HepG2 (cell line): ENCODE data around the gene KAT7. TPM values are rescaled to one million over a fixed set of nuclear protein-coding genes. Genes with fewer than 3 reads are reported as not detected.
A peak's percentile ranks its signal among the peaks of the same experiment; 100 is the strongest.

ENCODE experiments used
- ARID2 ChIP-seq: sonication (generic); formaldehyde crosslinking; IDR thresholded peaks from 2 replicates; pipeline ENCODE4 v1.8.1; 2022; ENCODE audit warnings: mild to moderate bottlenecking, missing genetic modification reagents, borderline replicate concordance
- ATF1 ChIP-seq: IDR thresholded peaks from 2 replicates; pipeline ENCODE4 v1.6.1; 2016; ENCODE audit warnings: mild to moderate bottlenecking, control low read depth
- GZF1 ChIP-seq: sonication (generic); formaldehyde crosslinking; IDR thresholded peaks from 2 replicates; pipeline ENCODE4 v1.5.1; 2020; ENCODE audit warnings: mild to moderate bottlenecking, missing genetic modification reagents
- ISX ChIP-seq: sonication (generic); formaldehyde crosslinking; conservative IDR thresholded peaks from 2 replicates; pipeline ENCODE4 v1.5.0; 2020; ENCODE audit warnings: missing genetic modification reagents
- KLF15 ChIP-seq: sonication (generic); formaldehyde crosslinking; IDR thresholded peaks from 2 replicates; pipeline ENCODE4 v1.8.1; 2023; ENCODE audit warnings: borderline replicate concordance, mild to moderate bottlenecking, inconsistent platforms, missing genetic modification reagents, mixed read lengths
- MBD4 ChIP-seq: IDR thresholded peaks from 2 replicates; pipeline ENCODE4 v1.6.1; 2012; ENCODE audit warnings: low read length, inconsistent platforms, borderline replicate concordance
- POLR2AphosphoS2 ChIP-seq: IDR thresholded peaks from 2 replicates; pipeline ENCODE4 v1.6.1; 2011; ENCODE audit warnings: low read depth, low read length, improper control_type of control experiment
- REL ChIP-seq: sonication (generic); formaldehyde crosslinking; conservative IDR thresholded peaks from 2 replicates; pipeline ENCODE4 v1.8.0; 2022; ENCODE audit warnings: mild to moderate bottlenecking, missing genetic modification reagents, moderate library complexity
- RXRA ChIP-seq: sonication (generic); formaldehyde crosslinking; IDR thresholded peaks from 2 replicates; pipeline ENCODE4 v1.5.1; 2020; ENCODE audit warnings: missing genetic modification reagents
- SMAD3 ChIP-seq: sonication (generic); formaldehyde crosslinking; IDR thresholded peaks from 2 replicates; pipeline ENCODE4 v1.4.0; 2020; ENCODE audit warnings: missing genetic modification reagents
- SNAI1 ChIP-seq: sonication (generic); formaldehyde crosslinking; IDR thresholded peaks from 2 replicates; pipeline ENCODE4 v1.5.0; 2020; ENCODE audit warnings: mild to moderate bottlenecking, missing genetic modification reagents, borderline replicate concordance
- THAP11 ChIP-seq: IDR thresholded peaks from 2 replicates; pipeline ENCODE4 v1.6.1; 2016; ENCODE audit warnings: missing biosample characterization, missing genetic modification reagents
- TOE1 ChIP-seq: sonication (generic); formaldehyde crosslinking; IDR thresholded peaks from 2 replicates; pipeline ENCODE4 v1.4.0; 2020; ENCODE audit warnings: mild to moderate bottlenecking, missing genetic modification reagents
- YEATS2 ChIP-seq: sonication (generic); formaldehyde crosslinking; IDR thresholded peaks from 2 replicates; pipeline ENCODE4 v1.4.0; 2020; ENCODE audit warnings: missing genetic modification reagents, borderline replicate concordance
- ZBTB7A ChIP-seq: sonication (generic); formaldehyde crosslinking; IDR thresholded peaks from 2 replicates; pipeline ENCODE4 v1.8.0; 2022; ENCODE audit warnings: mild to moderate bottlenecking, missing genetic modification reagents
- ZIK1 ChIP-seq: sonication (generic); formaldehyde crosslinking; IDR thresholded peaks from 2 replicates; pipeline ENCODE4 v1.5.0; 2020; ENCODE audit warnings: mild to moderate bottlenecking, low read depth, missing genetic modification reagents, borderline replicate concordance
- ZNF12 ChIP-seq: sonication (generic); formaldehyde crosslinking; IDR thresholded peaks from 2 replicates; pipeline ENCODE4 v1.5.0; 2020; ENCODE audit warnings: missing genetic modification reagents
- ZNF230 ChIP-seq: sonication (generic); formaldehyde crosslinking; IDR thresholded peaks from 2 replicates; pipeline ENCODE4 v1.4.0; 2020; ENCODE audit warnings: mild to moderate bottlenecking, missing genetic modification reagents
- ZNF24 ChIP-seq: fragments of 450-650 bp; IDR thresholded peaks from 2 replicates; pipeline ENCODE4 v1.6.1; 2017; ENCODE audit warnings: antibody characterized with exemption, mild to moderate bottlenecking
- ZNF33B ChIP-seq: sonication (generic); formaldehyde crosslinking; IDR thresholded peaks from 2 replicates; pipeline ENCODE4 v1.5.1; 2020; ENCODE audit warnings: mild to moderate bottlenecking, missing genetic modification reagents
- ZNF616 ChIP-seq: sonication (generic); formaldehyde crosslinking; IDR thresholded peaks from 2 replicates; pipeline ENCODE4 v1.5.0; 2020; ENCODE audit warnings: low read depth, mild to moderate bottlenecking, missing genetic modification reagents
- polyA plus RNA-seq, 8 experiments: library from polyadenylated mRNA; depleted of rRNA in 3 of 8; stranded (reverse) in 7 of 8; unstranded in 1 of 8; fragments of >200 nt; fragmentation: Illumina TruSeq in 4 of 8; extraction: Trizol in 4 of 8; gene quantifications; 2 replicates each; pipeline versions ENCODE4 v1.2.1 to v1.2.3, GENCODE V29; 2011 to 2016; ENCODE audit warnings: low read depth in 4 of 8, missing spikeins in 1 of 8, mixed read lengths in 1 of 8; ENCODE audit not compliant: insufficient read depth in 1 of 8
- total RNA-seq, 5 experiments: library from RNA; depleted of rRNA; stranded (reverse); fragments of >200 nt; fragmentation: Illumina TruSeq; extraction: Trizol; gene quantifications; 2 replicates each; pipeline ENCODE4 v1.2.3, GENCODE V29; 2016; ENCODE audit warnings: low read depth in 1 of 5
- TF ChIP-seq, protein P1 (sequence below): sonication (generic); formaldehyde crosslinking; IDR thresholded peaks from 2 replicates; pipeline ENCODE4 v1.5.1; 2020; ENCODE audit warnings: mild to moderate bottlenecking, missing genetic modification reagents, moderate library complexity
- TF ChIP-seq, protein P2 (sequence below): IDR thresholded peaks from 2 replicates; pipeline ENCODE4 v1.6.1; 2018; ENCODE audit warnings: missing genetic modification reagents
- TF ChIP-seq, protein P3 (sequence below): sonication (generic); formaldehyde crosslinking; conservative IDR thresholded peaks from 2 replicates; pipeline ENCODE4 v1.4.0; 2020; ENCODE audit warnings: missing genetic modification reagents

The KAT7 gene
- total and polyA plus RNA-seq, 2 of the 13 experiments (the other 11 are each of a cell fraction or from before 2014, with no cell fraction given) = 21.2 to 39.2 TPM

- peak; percentile 98 for TF ChIP-seq ATF1 (CRISPR knock-in tag)
- peak; percentile 36; the same call in 1 of the 2 replicates for TF ChIP-seq ZNF616 (CRISPR knock-in tag)
- peak; percentile 97 for TF ChIP-seq THAP11 (CRISPR knock-in tag)
- no peak for TF ChIP-seq REL (CRISPR knock-in tag)
- peak; percentile 81; the same call in 1 of the 2 replicates for TF ChIP-seq SMAD3 (CRISPR knock-in tag)
- TF ChIP-seq ZIK1 (CRISPR knock-in tag) = no peak
- TF ChIP-seq POLR2AphosphoS2 = no peak
- TF ChIP-seq, protein P1, sequence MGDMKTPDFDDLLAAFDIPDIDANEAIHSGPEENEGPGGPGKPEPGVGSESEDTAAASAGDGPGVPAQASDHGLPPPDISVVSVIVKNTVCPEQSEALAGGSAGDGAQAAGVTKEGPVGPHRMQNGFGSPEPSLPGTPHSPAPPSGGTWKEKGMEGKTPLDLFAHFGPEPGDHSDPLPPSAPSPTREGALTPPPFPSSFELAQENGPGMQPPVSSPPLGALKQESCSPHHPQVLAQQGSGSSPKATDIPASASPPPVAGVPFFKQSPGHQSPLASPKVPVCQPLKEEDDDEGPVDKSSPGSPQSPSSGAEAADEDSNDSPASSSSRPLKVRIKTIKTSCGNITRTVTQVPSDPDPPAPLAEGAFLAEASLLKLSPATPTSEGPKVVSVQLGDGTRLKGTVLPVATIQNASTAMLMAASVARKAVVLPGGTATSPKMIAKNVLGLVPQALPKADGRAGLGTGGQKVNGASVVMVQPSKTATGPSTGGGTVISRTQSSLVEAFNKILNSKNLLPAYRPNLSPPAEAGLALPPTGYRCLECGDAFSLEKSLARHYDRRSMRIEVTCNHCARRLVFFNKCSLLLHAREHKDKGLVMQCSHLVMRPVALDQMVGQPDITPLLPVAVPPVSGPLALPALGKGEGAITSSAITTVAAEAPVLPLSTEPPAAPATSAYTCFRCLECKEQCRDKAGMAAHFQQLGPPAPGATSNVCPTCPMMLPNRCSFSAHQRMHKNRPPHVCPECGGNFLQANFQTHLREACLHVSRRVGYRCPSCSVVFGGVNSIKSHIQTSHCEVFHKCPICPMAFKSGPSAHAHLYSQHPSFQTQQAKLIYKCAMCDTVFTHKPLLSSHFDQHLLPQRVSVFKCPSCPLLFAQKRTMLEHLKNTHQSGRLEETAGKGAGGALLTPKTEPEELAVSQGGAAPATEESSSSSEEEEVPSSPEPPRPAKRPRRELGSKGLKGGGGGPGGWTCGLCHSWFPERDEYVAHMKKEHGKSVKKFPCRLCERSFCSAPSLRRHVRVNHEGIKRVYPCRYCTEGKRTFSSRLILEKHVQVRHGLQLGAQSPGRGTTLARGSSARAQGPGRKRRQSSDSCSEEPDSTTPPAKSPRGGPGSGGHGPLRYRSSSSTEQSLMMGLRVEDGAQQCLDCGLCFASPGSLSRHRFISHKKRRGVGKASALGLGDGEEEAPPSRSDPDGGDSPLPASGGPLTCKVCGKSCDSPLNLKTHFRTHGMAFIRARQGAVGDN (CRISPR knock-in tag) = peak; percentile 94
- TF ChIP-seq ZNF33B (CRISPR knock-in tag) = peak; percentile 94
- TF ChIP-seq ZBTB7A (CRISPR knock-in tag) = no peak
- TF ChIP-seq GZF1 (CRISPR knock-in tag) = peak; percentile 86; the same call in 1 of the 2 replicates
- TF ChIP-seq RXRA (CRISPR knock-in tag) = peak; percentile 86; the same call in 1 of the 2 replicates
- TF ChIP-seq ZNF24 = no peak
- TF ChIP-seq MBD4 = no peak
- no peak for TF ChIP-seq ISX (CRISPR knock-in tag)
- no peak; the same call in 1 of the 2 replicates for TF ChIP-seq ZNF12 (CRISPR knock-in tag)
- TF ChIP-seq KLF15 (CRISPR knock-in tag) = peak; percentile 27; the same call in 1 of the 2 replicates
- TF ChIP-seq, protein P2, sequence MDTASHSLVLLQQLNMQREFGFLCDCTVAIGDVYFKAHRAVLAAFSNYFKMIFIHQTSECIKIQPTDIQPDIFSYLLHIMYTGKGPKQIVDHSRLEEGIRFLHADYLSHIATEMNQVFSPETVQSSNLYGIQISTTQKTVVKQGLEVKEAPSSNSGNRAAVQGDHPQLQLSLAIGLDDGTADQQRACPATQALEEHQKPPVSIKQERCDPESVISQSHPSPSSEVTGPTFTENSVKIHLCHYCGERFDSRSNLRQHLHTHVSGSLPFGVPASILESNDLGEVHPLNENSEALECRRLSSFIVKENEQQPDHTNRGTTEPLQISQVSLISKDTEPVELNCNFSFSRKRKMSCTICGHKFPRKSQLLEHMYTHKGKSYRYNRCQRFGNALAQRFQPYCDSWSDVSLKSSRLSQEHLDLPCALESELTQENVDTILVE (CRISPR knock-in tag) = peak; percentile 24; the same call in 1 of the 2 replicates
- TF ChIP-seq ARID2 (CRISPR knock-in tag) = no peak
- no peak; the same call in 1 of the 2 replicates for TF ChIP-seq SNAI1 (CRISPR knock-in tag)
- peak; percentile 81; the same call in 1 of the 2 replicates for TF ChIP-seq ZNF230 (CRISPR knock-in tag)
- TF ChIP-seq, protein P3, sequence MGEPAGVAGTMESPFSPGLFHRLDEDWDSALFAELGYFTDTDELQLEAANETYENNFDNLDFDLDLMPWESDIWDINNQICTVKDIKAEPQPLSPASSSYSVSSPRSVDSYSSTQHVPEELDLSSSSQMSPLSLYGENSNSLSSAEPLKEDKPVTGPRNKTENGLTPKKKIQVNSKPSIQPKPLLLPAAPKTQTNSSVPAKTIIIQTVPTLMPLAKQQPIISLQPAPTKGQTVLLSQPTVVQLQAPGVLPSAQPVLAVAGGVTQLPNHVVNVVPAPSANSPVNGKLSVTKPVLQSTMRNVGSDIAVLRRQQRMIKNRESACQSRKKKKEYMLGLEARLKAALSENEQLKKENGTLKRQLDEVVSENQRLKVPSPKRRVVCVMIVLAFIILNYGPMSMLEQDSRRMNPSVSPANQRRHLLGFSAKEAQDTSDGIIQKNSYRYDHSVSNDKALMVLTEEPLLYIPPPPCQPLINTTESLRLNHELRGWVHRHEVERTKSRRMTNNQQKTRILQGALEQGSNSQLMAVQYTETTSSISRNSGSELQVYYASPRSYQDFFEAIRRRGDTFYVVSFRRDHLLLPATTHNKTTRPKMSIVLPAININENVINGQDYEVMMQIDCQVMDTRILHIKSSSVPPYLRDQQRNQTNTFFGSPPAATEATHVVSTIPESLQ (CRISPR knock-in tag) = peak; percentile 79; the same call in 1 of the 2 replicates
- TF ChIP-seq YEATS2 (CRISPR knock-in tag) = peak; percentile 95; the same call in 1 of the 2 replicates
- no peak for TF ChIP-seq TOE1
Measured at GRCh38 chr17:49788478-49789242, at the start of gene KAT7 (continued).
